SK-N-SH (cell line): ENCODE data around the gene PPP2R5B. TPM values are rescaled to one million over a fixed set of nuclear protein-coding genes. Genes with fewer than 3 reads are reported as not detected.
A peak's percentile ranks its signal among the peaks of the same experiment; 100 is the strongest.

Experiments
- CTCF ChIA-PET: fragments of 300-600, 350-600 bp; formaldehyde crosslinking; extraction: SDS; loops from one replicate; lab custom pipeline; 2021; lab: Yijun Ruan, JAX
- POLR2A ChIA-PET: fragments of 350-600 bp; sonication (Branson Sonifier 250); formaldehyde crosslinking; extraction: SDS; loops from one replicate; lab custom pipeline; 2020; ENCODE audit warnings: antibody characterized with exemption, inconsistent platforms; lab: Yijun Ruan, JAX
- DNase-seq: peaks from one replicate; pipeline ENCODE4 v3.0.0; 2012
- H2AFZ ChIP-seq: fragments of 200-600 bp; sonication (generic); 2 replicates; pipeline ENCODE4 v1.8.1; 2016; ENCODE audit warnings: antibody characterized with exemption, mild to moderate bottlenecking, low read depth
- H3F3A ChIP-seq: fragments of 200-600 bp; sonication (generic); replicated peaks from 2 replicates; pipeline ENCODE3; 2016; ENCODE audit warnings: antibody characterized with exemption, mild to moderate bottlenecking; ENCODE audit not compliant: insufficient read depth
- H3K27ac ChIP-seq, 2 experiments: fragments of 200-500 bp in 1 of 2; fragments of 200-600 bp in 1 of 2; sonication (Bioruptor generic) in 1 of 2; sonication (generic), shearing (Covaris generic) in 1 of 2; 2 replicates each; pipeline versions ENCODE4 v1.5.1 to v1.6.1; 2014 to 2016; ENCODE audit warnings: low read depth in 2 of 2, inconsistent platforms in 1 of 2, low read length in 1 of 2, mild to moderate bottlenecking in 1 of 2, mixed read lengths in 1 of 2
- H3K27me3 ChIP-seq: fragments of 200-600 bp; sonication (generic), shearing (Covaris generic); 2 replicates; pipeline ENCODE4 v1.6.1; 2016; ENCODE audit warnings: mixed run types; ENCODE audit not compliant: insufficient read depth
- H3K36me3 ChIP-seq, 2 experiments: fragments of 200-500 bp in 1 of 2; fragments of 200-600 bp in 1 of 2; sonication (Bioruptor generic) in 1 of 2; sonication (generic) in 1 of 2; replicated peaks in 1 of 2; 2 replicates each; pipeline versions ENCODE3 to v1.5.1; 2014 to 2016; ENCODE audit warnings: low read length in 1 of 2, mild to moderate bottlenecking in 1 of 2; ENCODE audit not compliant: insufficient read depth in 2 of 2, control insufficient read depth in 1 of 2
- H3K4me1 ChIP-seq, 2 experiments: fragments of 200-500 bp in 1 of 2; fragments of 200-600 bp in 1 of 2; sonication (Bioruptor generic) in 1 of 2; sonication (generic), shearing (Covaris generic) in 1 of 2; 2 replicates each; pipeline versions ENCODE4 v1.5.1 to v1.6.1; 2014 to 2016; ENCODE audit warnings: low read depth in 1 of 2, low read length in 1 of 2, mixed run types in 1 of 2; ENCODE audit not compliant: insufficient read depth in 2 of 2, control insufficient read depth in 1 of 2
- H3K4me2 ChIP-seq: fragments of 200-600 bp; sonication (generic), shearing (Covaris generic); 2 replicates; pipeline ENCODE4 v1.6.1; 2017; ENCODE audit warnings: mixed run types
- H3K4me3 ChIP-seq, 2 experiments: fragments of 200-500 bp in 1 of 2; fragments of 200-600 bp in 1 of 2; sonication (Bioruptor generic) in 1 of 2; sonication (generic), shearing (Covaris generic) in 1 of 2; 2 replicates each; pipeline versions ENCODE4 v1.5.1 to v1.8.1; 2014 to 2016; ENCODE audit warnings: low read depth in 2 of 2, inconsistent platforms in 1 of 2, low read length in 1 of 2, mild to moderate bottlenecking in 1 of 2, mixed read lengths in 1 of 2, moderate library complexity in 1 of 2
- H3K79me2 ChIP-seq: fragments of 200-600 bp; sonication (generic); 2 replicates; pipeline ENCODE4 v1.8.1; 2017; ENCODE audit warnings: mild to moderate bottlenecking; ENCODE audit not compliant: insufficient read depth
- H3K9ac ChIP-seq: fragments of 200-600 bp; sonication (generic); 2 replicates; pipeline ENCODE4 v1.6.1; 2017; ENCODE audit warnings: mixed run types
- H3K9me2 ChIP-seq: fragments of 200-600 bp; sonication (generic); 2 replicates; pipeline ENCODE4 v1.6.1; 2017; ENCODE audit warnings: mixed run types
- H3K9me3 ChIP-seq: fragments of 200-600 bp; sonication (generic); 2 replicates; pipeline ENCODE4 v1.6.1; 2017; ENCODE audit warnings: mixed run types, mild to moderate bottlenecking, moderate library complexity
- H4K20me1 ChIP-seq: fragments of 200-600 bp; sonication (generic); 2 replicates; pipeline ENCODE4 v1.6.1; 2017; ENCODE audit warnings: mild to moderate bottlenecking, mixed run types; ENCODE audit not compliant: insufficient read depth
- JUND ChIP-seq: IDR thresholded peaks from 2 replicates; pipeline ENCODE4 v1.4.0; 2012
- MEF2A ChIP-seq: IDR thresholded peaks from 2 replicates; pipeline ENCODE4 v1.4.0; 2012; ENCODE audit warnings: low read depth, borderline replicate concordance
- RAD21 ChIP-seq: IDR thresholded peaks from 2 replicates; pipeline ENCODE4 v1.6.1; 2012; ENCODE audit warnings: mild to moderate bottlenecking, low read length
- WGBS: methylation state at CpG from one replicate; pipeline ENCODE4 v1.1.6; 2017; ENCODE audit warnings: low lambda C conversion rate; 5-methylcytosine and 5-hydroxymethylcytosine counted together
- polyA plus RNA-seq, 3 experiments: library from polyadenylated mRNA; depleted of rRNA; stranded (reverse); fragments of >200 nt; gene quantifications; 2 replicates each; pipeline ENCODE4 v1.2.3, GENCODE V29; 2012
- TF ChIP-seq, protein P1 (sequence below): fragments of 150-350 bp; IDR thresholded peaks from 2 replicates; pipeline ENCODE4 v1.6.1; 2016; ENCODE audit warnings: mild to moderate bottlenecking, low read depth, low read length
- TF ChIP-seq, protein P2 (sequence below): IDR thresholded peaks from 2 replicates; pipeline ENCODE4 v1.4.0; 2012; ENCODE audit warnings: low read depth, borderline replicate concordance
- TF ChIP-seq, protein P3 (sequence below): IDR thresholded peaks from 2 replicates; pipeline ENCODE4 v1.6.1; 2012; ENCODE audit warnings: mild to moderate bottlenecking, low read depth, low read length, moderate library complexity
- TF ChIP-seq, protein P4 (sequence below): fragments of 150-350 bp; IDR thresholded peaks from 2 replicates; pipeline ENCODE4 v1.6.1; 2017; ENCODE audit warnings: antibody characterized with exemption, low read length, low read depth, borderline replicate concordance

PPP2R5B gene
- polyA plus RNA-seq, 1 of the 3 experiments (the other 2 are of a cell fraction), result 15.1 TPM

DNA sequence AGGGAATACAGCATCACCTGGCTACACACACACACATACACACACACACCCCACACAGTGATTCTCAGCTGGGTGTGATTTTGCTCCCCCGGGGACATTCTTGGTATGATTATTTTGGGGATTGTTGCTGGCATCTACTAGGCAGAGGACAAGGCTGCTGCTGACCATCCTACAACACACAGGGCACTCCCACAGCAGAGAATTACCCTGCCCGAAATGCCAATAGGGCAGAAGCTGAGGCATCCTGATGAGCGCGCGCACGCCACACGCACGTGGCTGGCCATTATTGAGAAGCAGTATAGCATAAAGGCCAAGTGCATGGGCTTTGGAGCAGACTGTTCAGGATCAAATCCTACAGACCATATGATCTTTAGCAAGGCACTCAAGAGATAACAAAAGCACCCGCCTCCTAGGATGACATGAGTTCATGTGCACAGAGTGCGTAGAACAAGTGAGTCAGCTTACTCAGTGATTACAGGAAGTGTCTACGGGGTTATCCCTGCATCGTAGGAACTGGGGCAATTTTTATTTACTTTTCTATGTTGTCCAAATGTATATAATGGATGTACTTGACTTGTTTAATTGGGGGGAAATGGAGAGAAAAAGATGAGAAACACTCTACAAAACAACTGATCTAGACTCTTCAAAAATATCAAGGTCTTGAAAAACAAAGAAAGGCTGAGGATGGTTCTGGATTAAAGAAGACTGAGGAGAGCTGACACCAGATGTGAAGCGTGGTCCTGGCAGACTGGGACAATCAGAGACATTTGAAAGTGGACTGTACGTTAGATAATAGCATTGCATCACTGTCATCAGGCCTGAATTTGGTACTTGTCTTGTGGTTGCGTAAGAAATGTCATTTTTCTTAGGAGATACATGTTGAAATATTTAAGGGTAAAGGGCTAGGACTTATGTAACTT is 38.9 kb upstream of the PPP2R5B start (continued):
- TF ChIP-seq, protein P1, sequence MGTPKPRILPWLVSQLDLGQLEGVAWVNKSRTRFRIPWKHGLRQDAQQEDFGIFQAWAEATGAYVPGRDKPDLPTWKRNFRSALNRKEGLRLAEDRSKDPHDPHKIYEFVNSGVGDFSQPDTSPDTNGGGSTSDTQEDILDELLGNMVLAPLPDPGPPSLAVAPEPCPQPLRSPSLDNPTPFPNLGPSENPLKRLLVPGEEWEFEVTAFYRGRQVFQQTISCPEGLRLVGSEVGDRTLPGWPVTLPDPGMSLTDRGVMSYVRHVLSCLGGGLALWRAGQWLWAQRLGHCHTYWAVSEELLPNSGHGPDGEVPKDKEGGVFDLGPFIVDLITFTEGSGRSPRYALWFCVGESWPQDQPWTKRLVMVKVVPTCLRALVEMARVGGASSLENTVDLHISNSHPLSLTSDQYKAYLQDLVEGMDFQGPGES, result no peak
- TF ChIP-seq, protein P2, sequence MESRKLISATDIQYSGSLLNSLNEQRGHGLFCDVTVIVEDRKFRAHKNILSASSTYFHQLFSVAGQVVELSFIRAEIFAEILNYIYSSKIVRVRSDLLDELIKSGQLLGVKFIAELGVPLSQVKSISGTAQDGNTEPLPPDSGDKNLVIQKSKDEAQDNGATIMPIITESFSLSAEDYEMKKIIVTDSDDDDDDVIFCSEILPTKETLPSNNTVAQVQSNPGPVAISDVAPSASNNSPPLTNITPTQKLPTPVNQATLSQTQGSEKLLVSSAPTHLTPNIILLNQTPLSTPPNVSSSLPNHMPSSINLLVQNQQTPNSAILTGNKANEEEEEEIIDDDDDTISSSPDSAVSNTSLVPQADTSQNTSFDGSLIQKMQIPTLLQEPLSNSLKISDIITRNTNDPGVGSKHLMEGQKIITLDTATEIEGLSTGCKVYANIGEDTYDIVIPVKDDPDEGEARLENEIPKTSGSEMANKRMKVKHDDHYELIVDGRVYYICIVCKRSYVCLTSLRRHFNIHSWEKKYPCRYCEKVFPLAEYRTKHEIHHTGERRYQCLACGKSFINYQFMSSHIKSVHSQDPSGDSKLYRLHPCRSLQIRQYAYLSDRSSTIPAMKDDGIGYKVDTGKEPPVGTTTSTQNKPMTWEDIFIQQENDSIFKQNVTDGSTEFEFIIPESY, result no peak
- TF ChIP-seq, protein P3, sequence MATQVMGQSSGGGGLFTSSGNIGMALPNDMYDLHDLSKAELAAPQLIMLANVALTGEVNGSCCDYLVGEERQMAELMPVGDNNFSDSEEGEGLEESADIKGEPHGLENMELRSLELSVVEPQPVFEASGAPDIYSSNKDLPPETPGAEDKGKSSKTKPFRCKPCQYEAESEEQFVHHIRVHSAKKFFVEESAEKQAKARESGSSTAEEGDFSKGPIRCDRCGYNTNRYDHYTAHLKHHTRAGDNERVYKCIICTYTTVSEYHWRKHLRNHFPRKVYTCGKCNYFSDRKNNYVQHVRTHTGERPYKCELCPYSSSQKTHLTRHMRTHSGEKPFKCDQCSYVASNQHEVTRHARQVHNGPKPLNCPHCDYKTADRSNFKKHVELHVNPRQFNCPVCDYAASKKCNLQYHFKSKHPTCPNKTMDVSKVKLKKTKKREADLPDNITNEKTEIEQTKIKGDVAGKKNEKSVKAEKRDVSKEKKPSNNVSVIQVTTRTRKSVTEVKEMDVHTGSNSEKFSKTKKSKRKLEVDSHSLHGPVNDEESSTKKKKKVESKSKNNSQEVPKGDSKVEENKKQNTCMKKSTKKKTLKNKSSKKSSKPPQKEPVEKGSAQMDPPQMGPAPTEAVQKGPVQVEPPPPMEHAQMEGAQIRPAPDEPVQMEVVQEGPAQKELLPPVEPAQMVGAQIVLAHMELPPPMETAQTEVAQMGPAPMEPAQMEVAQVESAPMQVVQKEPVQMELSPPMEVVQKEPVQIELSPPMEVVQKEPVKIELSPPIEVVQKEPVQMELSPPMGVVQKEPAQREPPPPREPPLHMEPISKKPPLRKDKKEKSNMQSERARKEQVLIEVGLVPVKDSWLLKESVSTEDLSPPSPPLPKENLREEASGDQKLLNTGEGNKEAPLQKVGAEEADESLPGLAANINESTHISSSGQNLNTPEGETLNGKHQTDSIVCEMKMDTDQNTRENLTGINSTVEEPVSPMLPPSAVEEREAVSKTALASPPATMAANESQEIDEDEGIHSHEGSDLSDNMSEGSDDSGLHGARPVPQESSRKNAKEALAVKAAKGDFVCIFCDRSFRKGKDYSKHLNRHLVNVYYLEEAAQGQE, result no peak

DNA sequence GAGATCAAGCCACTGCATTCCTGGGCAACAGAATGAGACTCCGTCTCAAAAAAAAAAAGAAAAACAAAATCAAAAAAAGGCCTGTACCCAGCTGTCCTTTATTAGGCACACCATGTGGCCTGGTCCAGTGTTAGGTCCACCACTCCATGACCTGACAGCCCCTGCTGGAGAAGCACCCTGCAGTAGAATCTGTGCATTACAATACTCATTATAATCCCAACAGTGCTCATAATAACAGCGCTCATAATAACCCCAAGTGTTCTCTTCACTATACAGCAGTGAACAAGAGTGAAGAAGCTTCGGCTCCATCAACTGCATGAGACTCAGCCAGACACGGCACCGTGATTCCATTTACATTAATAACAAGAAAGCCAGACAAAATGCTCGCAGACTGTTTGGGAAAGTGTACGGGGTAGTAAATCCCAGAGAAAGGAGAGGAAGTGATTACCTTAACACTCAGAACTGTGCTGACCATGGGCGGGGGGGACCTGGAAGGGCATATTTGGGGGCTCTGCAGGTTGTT is 37.2 kb upstream of the PPP2R5B start:
- no peaks in the 10 kb centered on the region for H3K9me3 ChIP-seq
- H3K79me2 ChIP-seq, result no peaks in the 10 kb centered on the region
- peaks cover 0 to 12% of the 10 kb centered on the region in 2 experiments; a peak in 1 of 4 replicates for H3K4me1 ChIP-seq
- no peaks in the 10 kb centered on the region for H4K20me1 ChIP-seq
- ChIA-PET POLR2A (no interaction called here), CTCF (interaction anchor here (0.8 to 26.7 kb wide), 19 partner anchors 10 to 501 kb away, joined by 3 to 530 read pairs (median 4); partner anchors contain the start of genes CDC42BPG and EHD1)
- H3K9ac ChIP-seq, result no peak overlapping the region
- no peaks in the 10 kb centered on the region for H3K27me3 ChIP-seq
- no peaks in the 10 kb centered on the region for H3K9me2 ChIP-seq
- no peak overlapping the region for H3K4me3 ChIP-seq
- peaks cover 5% of the 10 kb centered on the region for H3F3A ChIP-seq
- H3K4me2 ChIP-seq, result no peak overlapping the region
- no peak for TF ChIP-seq JUND
- TF ChIP-seq RAD21, result no peak
- no peak for TF ChIP-seq MEF2A
- TF ChIP-seq, protein P4, sequence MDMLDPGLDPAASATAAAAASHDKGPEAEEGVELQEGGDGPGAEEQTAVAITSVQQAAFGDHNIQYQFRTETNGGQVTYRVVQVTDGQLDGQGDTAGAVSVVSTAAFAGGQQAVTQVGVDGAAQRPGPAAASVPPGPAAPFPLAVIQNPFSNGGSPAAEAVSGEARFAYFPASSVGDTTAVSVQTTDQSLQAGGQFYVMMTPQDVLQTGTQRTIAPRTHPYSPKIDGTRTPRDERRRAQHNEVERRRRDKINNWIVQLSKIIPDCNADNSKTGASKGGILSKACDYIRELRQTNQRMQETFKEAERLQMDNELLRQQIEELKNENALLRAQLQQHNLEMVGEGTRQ, result no peak
- TF ChIP-seq, protein P1, result no peak
- peak overlapping the region; percentile 100 for H2AFZ ChIP-seq
- WGBS, result 85% methylated on average over 8 of the region's 8 CpGs
- no peak for DNase-seq
- H3K27ac ChIP-seq, result peak overlapping the region in 1 of 2 experiments; percentile 31; a peak in 1 of 4 replicates
- H3K36me3 ChIP-seq, result no peaks in the 10 kb centered on the region
